Upper lobe of left lung (tissue), 4 donors: ENCODE results near the gene BBS1.

Experiments used
- POLR2A ChIP-seq, 4 donors: fragments of 450-650 bp; IDR thresholded peaks; one replicate each; pipeline ENCODE4 v1.5.1; 2016 to 2017; ENCODE audit warnings: antibody characterized with exemption in 4 of 4, mild to moderate bottlenecking in 2 of 4
- POLR2AphosphoS5 ChIP-seq, 2 donors: sonication (generic); formaldehyde crosslinking; IDR thresholded peaks; one replicate each; pipeline ENCODE4 v1.5.1; 2017; ENCODE audit warnings: antibody characterized with exemption in 2 of 2
- TF ChIP-seq, protein P1 (sequence below), 6 experiments: fragments of 450-650 bp in 4 of 6; fragments of 200-600 bp in 2 of 6; sonication (generic) in 2 of 6; IDR thresholded peaks; one replicate each; pipeline ENCODE4 v1.5.1; 2016 to 2019; ENCODE audit warnings: antibody characterized with exemption in 6 of 6

- no peak for TF ChIP-seq POLR2A (IDR thresholded peaks at IDR 0.05)
- TF ChIP-seq, protein P1, sequence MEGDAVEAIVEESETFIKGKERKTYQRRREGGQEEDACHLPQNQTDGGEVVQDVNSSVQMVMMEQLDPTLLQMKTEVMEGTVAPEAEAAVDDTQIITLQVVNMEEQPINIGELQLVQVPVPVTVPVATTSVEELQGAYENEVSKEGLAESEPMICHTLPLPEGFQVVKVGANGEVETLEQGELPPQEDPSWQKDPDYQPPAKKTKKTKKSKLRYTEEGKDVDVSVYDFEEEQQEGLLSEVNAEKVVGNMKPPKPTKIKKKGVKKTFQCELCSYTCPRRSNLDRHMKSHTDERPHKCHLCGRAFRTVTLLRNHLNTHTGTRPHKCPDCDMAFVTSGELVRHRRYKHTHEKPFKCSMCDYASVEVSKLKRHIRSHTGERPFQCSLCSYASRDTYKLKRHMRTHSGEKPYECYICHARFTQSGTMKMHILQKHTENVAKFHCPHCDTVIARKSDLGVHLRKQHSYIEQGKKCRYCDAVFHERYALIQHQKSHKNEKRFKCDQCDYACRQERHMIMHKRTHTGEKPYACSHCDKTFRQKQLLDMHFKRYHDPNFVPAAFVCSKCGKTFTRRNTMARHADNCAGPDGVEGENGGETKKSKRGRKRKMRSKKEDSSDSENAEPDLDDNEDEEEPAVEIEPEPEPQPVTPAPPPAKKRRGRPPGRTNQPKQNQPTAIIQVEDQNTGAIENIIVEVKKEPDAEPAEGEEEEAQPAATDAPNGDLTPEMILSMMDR (IDR thresholded peaks at IDR 0.05) = no peak
- TF ChIP-seq POLR2AphosphoS5 (IDR thresholded peaks at IDR 0.05) = no peak
Measured at GRCh38 chr11:66462911-66463310, 47.5 kb upstream of the BBS1 start.
